ENCODE measurements around the gene INO80D. TPM values are rescaled to one million over a fixed set of nuclear protein-coding genes. Genes with fewer than 3 reads are reported as not detected.

Gene INO80D
- total RNA-seq, 1 donor from 2014 or later: 11.3 TPM

- H3K27ac ChIP-seq: no peak overlapping the region
- Mint-ChIP-seq H3K4me3 (no peak overlapping the region), H3K9me3 (no peaks in the 10 kb centered on the region), H3K27me3 (ENCODE audit: insufficient read depth, low read depth) (peaks cover 3% of the 10 kb centered on the region), H3K4me1 (peaks cover 2% of the 10 kb centered on the region), H3K36me3 (no peaks in the 10 kb centered on the region), H3K27ac (no peak overlapping the region)
- no peaks in the 10 kb centered on the region for H3K79me2 ChIP-seq (ENCODE audit: low read depth)
- H3F3A ChIP-seq (ENCODE audit: low read depth): peaks cover 2% of the 10 kb centered on the region
- no peaks in the 10 kb centered on the region for H4K20me1 ChIP-seq (ENCODE audit: low read depth)
- H3K9ac ChIP-seq: no peak overlapping the region
- no peaks in the 10 kb centered on the region for H3K4me1 ChIP-seq
- no peak overlapping the region for H3K4me2 ChIP-seq
- H3K4me3 ChIP-seq: no peak overlapping the region
- no peak for TF ChIP-seq CTCF (IDR thresholded peaks at IDR 0.05)
- TF ChIP-seq EZH2phosphoT487 (IDR thresholded peaks at IDR 0.05): no peak
- TF ChIP-seq EZH2 (IDR thresholded peaks at IDR 0.05): no peak
- no peaks in the 10 kb centered on the region for H3K36me3 ChIP-seq
- no peaks in the 10 kb centered on the region for H3K27me3 ChIP-seq
- no peak overlapping the region for H2AFZ ChIP-seq (replicated peaks)
- no peak for DNase-seq (ENCODE audit: low spot score)
- H3K9me3 ChIP-seq (ENCODE audit: low read depth): no peaks in the 10 kb centered on the region
Measured at GRCh38 chr2:205970348-205970747, 115.6 kb downstream of the INO80D start.

GRCh38 chr2:205969584-205969983, 116.4 kb downstream of the INO80D start:
- H3K79me2 ChIP-seq (ENCODE audit: low read depth): no peaks in the 10 kb centered on the region
- Mint-ChIP-seq H3K27ac (no peak overlapping the region), H3K27me3 (ENCODE audit: insufficient read depth, low read depth) (peaks cover 3% of the 10 kb centered on the region), H3K36me3 (no peaks in the 10 kb centered on the region), H3K4me1 (peaks cover 5% of the 10 kb centered on the region), H3K4me3 (no peak overlapping the region), H3K9me3 (no peaks in the 10 kb centered on the region)
- no peaks in the 10 kb centered on the region for H4K20me1 ChIP-seq (ENCODE audit: low read depth)
- no peak overlapping the region for H3K27ac ChIP-seq
- H2AFZ ChIP-seq (replicated peaks): no peak overlapping the region
- no peaks in the 10 kb centered on the region for H3K4me1 ChIP-seq
- no peak for DNase-seq (ENCODE audit: low spot score)
- no peak overlapping the region for H3K4me2 ChIP-seq
- no peaks in the 10 kb centered on the region for H3K36me3 ChIP-seq
- H3K9me3 ChIP-seq (ENCODE audit: low read depth): no peaks in the 10 kb centered on the region
- H3K4me3 ChIP-seq: no peak overlapping the region
- TF ChIP-seq EZH2 (IDR thresholded peaks at IDR 0.05): no peak
- no peak for TF ChIP-seq EZH2phosphoT487 (IDR thresholded peaks at IDR 0.05)
- TF ChIP-seq CTCF (IDR thresholded peaks at IDR 0.05): no peak
- no peak overlapping the region for H3K9ac ChIP-seq
- no peaks in the 10 kb centered on the region for H3K27me3 ChIP-seq
- H3F3A ChIP-seq (ENCODE audit: low read depth): peaks cover 2% of the 10 kb centered on the region

GRCh38 chr2:205967391-205968075, 118.4 kb downstream of the INO80D start:
- Mint-ChIP-seq H3K9me3 (no peaks in the 10 kb centered on the region), H3K36me3 (no peaks in the 10 kb centered on the region), H3K27me3 (ENCODE audit: insufficient read depth, low read depth) (peaks cover 3% of the 10 kb centered on the region), H3K27ac (no peak overlapping the region), H3K4me3 (peak overlapping the region; percentile 62), H3K4me1 (peaks cover 5% of the 10 kb centered on the region)
- no peak overlapping the region for H3K9ac ChIP-seq
- H3K4me2 ChIP-seq: no peak overlapping the region
- H4K20me1 ChIP-seq (ENCODE audit: low read depth): no peaks in the 10 kb centered on the region
- no peaks in the 10 kb centered on the region for H3K27me3 ChIP-seq
- H3K79me2 ChIP-seq (ENCODE audit: low read depth): no peaks in the 10 kb centered on the region
- H3F3A ChIP-seq (ENCODE audit: low read depth): peaks cover 2% of the 10 kb centered on the region
- H3K9me3 ChIP-seq (ENCODE audit: low read depth): no peaks in the 10 kb centered on the region
- no peak overlapping the region for H3K4me3 ChIP-seq
- H3K27ac ChIP-seq: no peak overlapping the region
- DNase-seq (ENCODE audit: low spot score): no peak
- no peak overlapping the region for H2AFZ ChIP-seq (replicated peaks)
- no peaks in the 10 kb centered on the region for H3K4me1 ChIP-seq
- no peak for TF ChIP-seq EZH2phosphoT487 (IDR thresholded peaks at IDR 0.05)
- TF ChIP-seq CTCF (IDR thresholded peaks at IDR 0.05): no peak
- no peak for TF ChIP-seq EZH2 (IDR thresholded peaks at IDR 0.05)
- H3K36me3 ChIP-seq: no peaks in the 10 kb centered on the region
